GM12878 (cell line): ENCODE results near the gene ABHD2. TPM values are rescaled to one million over a fixed set of nuclear protein-coding genes. Genes with fewer than 3 reads are reported as not detected.

ENCODE experiments used
- ATAC-seq: fragments of 200-7000 bp; cut with Tn5 transposase; 3 replicates; pipeline ENCODE4 v1.9.1; 2020; ENCODE audit warnings: mild to moderate bottlenecking, moderate library complexity
- BruUV-seq: library from RNA; stranded (reverse); fragments of 400-500 nt; replicated peaks from 2 replicates; lab custom pipeline; 2021; lab: Mats Ljungman, UMichigan
- CTCF ChIA-PET: fragments of 300-600 bp; sonication (Branson Sonifier 250); formaldehyde crosslinking; extraction: SDS; loops from one replicate; lab custom pipeline; 2021; ENCODE audit warnings: inconsistent platforms; lab: Yijun Ruan, JAX
- POLR2A ChIA-PET: fragments of 350-600 bp; formaldehyde crosslinking; extraction: SDS; loops from one replicate; lab custom pipeline; 2021; ENCODE audit warnings: inconsistent platforms; lab: Charles Lee
- RAD21 ChIA-PET: fragments of 300-600 bp; sonication (Branson Sonifier 250); formaldehyde crosslinking; loops from one replicate; lab custom pipeline; 2023; ENCODE audit warnings: antibody characterized with exemption; ENCODE audit not compliant: unreplicated experiment; lab: Charles Lee
- SMC1A ChIA-PET: fragments of 300-600 bp; sonication (Branson Sonifier 250); formaldehyde crosslinking; loops from one replicate; lab custom pipeline; 2023; ENCODE audit not compliant: unreplicated experiment, uncharacterized antibody; lab: Charles Lee
- DNase-seq: peaks from one replicate; pipeline ENCODE4 v3.0.0-alpha.2; 2011; ENCODE audit warnings: low read depth, low spot score
- FAIRE-seq: peaks from 3 replicates; lab custom pipeline; 2011; peaks lifted over from hg19 to GRCh38; lab: Jason Lieb, UNC
- H2AFZ ChIP-seq: 2 replicates; pipeline ENCODE4 v1.6.0; 2011; ENCODE audit warnings: low read depth, low read length, control low read depth; ENCODE audit not compliant: control insufficient read depth
- H3K27ac ChIP-seq: 2 replicates; pipeline ENCODE4 v1.5.1; 2011; ENCODE audit warnings: control low read depth; ENCODE audit not compliant: control insufficient read depth, insufficient read depth
- H3K27me3 ChIP-seq, 2 experiments: replicated peaks in 1 of 2; 2 replicates each; pipeline versions ENCODE4 v1.6.0 to v1.6.1; 2011; ENCODE audit warnings: low read length in 1 of 2; ENCODE audit not compliant: control insufficient read depth in 2 of 2, insufficient read depth in 2 of 2
- H3K36me3 ChIP-seq, 2 experiments: 2 replicates each; pipeline ENCODE4 v1.5.1; 2011; ENCODE audit warnings: low read length in 1 of 2; ENCODE audit not compliant: control insufficient read depth in 2 of 2, insufficient read depth in 2 of 2
- H3K4me1 ChIP-seq: 2 replicates; pipeline ENCODE4 v1.6.1; 2011; ENCODE audit warnings: mild to moderate bottlenecking, low read length, moderate library complexity, mixed read lengths; ENCODE audit not compliant: control insufficient read depth, insufficient read depth
- H3K4me2 ChIP-seq: 2 replicates; pipeline ENCODE4 v1.6.0; 2011; ENCODE audit warnings: control low read depth; ENCODE audit not compliant: control insufficient read depth, insufficient read depth
- H3K4me3 ChIP-seq: fragments of 200-600 bp; sonication (generic); 2 replicates; pipeline ENCODE4 v1.5.1; 2016
- H3K79me2 ChIP-seq: 2 replicates; pipeline ENCODE4 v1.6.0; 2011; ENCODE audit warnings: low read length; ENCODE audit not compliant: control insufficient read depth, insufficient read depth
- H3K9ac ChIP-seq: 2 replicates; pipeline ENCODE4 v1.8.0; 2011; ENCODE audit warnings: low read length, control low read depth, mixed read lengths; ENCODE audit not compliant: control insufficient read depth, insufficient read depth
- H3K9me3 ChIP-seq: replicated peaks from 3 replicates; pipeline ENCODE4 v1.5.1; 2011; ENCODE audit warnings: mild to moderate bottlenecking, low read length; ENCODE audit not compliant: control insufficient read depth, insufficient read depth
- H4K20me1 ChIP-seq: 2 replicates; pipeline ENCODE4 v1.6.0; 2011; ENCODE audit not compliant: control insufficient read depth, insufficient read depth
- ATF3 ChIP-seq: IDR thresholded peaks from 2 replicates; pipeline ENCODE4 v1.6.1; 2011; ENCODE audit warnings: low read depth, mild to moderate bottlenecking, low read length, moderate library complexity, borderline replicate concordance; ENCODE audit errors: extremely low read depth
- BHLHE40 ChIP-seq, 2 experiments: fragments of 450-650 bp in 1 of 2; IDR thresholded peaks; 2 replicates each; pipeline ENCODE4 v1.6.1; 2011 to 2017; ENCODE audit warnings: low read depth in 2 of 2, borderline replicate concordance in 1 of 2, improper control_type of control experiment in 1 of 2, low read length in 1 of 2, mild to moderate bottlenecking in 1 of 2
- E4F1 ChIP-seq: fragments of 450-650 bp; IDR thresholded peaks from 2 replicates; pipeline ENCODE4 v1.6.1; 2018; ENCODE audit warnings: borderline replicate concordance, mild to moderate bottlenecking; ENCODE audit not compliant: partially characterized antibody
- HCFC1 ChIP-seq: fragments of 150-350 bp; IDR thresholded peaks from 2 replicates; pipeline ENCODE4 v1.6.1; 2014; ENCODE audit warnings: low read length
- JUNB ChIP-seq: IDR thresholded peaks from 2 replicates; pipeline ENCODE4 v1.6.1; 2016; ENCODE audit warnings: antibody characterized with exemption, mild to moderate bottlenecking
- LARP7 ChIP-seq: fragments of 450-650 bp; IDR thresholded peaks from 2 replicates; pipeline ENCODE4 v1.6.1; 2017; ENCODE audit warnings: mild to moderate bottlenecking
- MYC ChIP-seq: IDR thresholded peaks from 2 replicates; pipeline ENCODE4 v1.6.1; 2011; ENCODE audit warnings: mild to moderate bottlenecking, low read length, moderate library complexity, inconsistent platforms; ENCODE audit not compliant: insufficient read depth, insufficient replicate concordance, insufficient read length, severe bottlenecking
- NFYB ChIP-seq: IDR thresholded peaks from 2 replicates; pipeline ENCODE4 v1.6.1; 2011; ENCODE audit warnings: low read depth, mild to moderate bottlenecking, low read length, improper control_type of control experiment, moderate library complexity; ENCODE audit not compliant: insufficient read depth
- RFX5 ChIP-seq: IDR thresholded peaks from 2 replicates; pipeline ENCODE4 v1.6.1; 2011; ENCODE audit warnings: low read depth, low read length, improper control_type of control experiment
- YY1 ChIP-seq: IDR thresholded peaks from 2 replicates; pipeline ENCODE4 v1.6.1; 2011; ENCODE audit warnings: low read depth, mild to moderate bottlenecking, low read length
- ZNF592 ChIP-seq: fragments of 450-650 bp; IDR thresholded peaks from 2 replicates; pipeline ENCODE4 v1.6.1; 2017; ENCODE audit warnings: mild to moderate bottlenecking, moderate library complexity
- ZZZ3 ChIP-seq: IDR thresholded peaks from 2 replicates; pipeline ENCODE4 v1.6.1; 2011; ENCODE audit warnings: low read depth; ENCODE audit not compliant: control insufficient read depth, insufficient read length
- WGBS: methylation state at CpG from one replicate; pipeline ENCODE4 v1.1.6; 2016; ENCODE audit warnings: low lambda C conversion rate; ENCODE audit not compliant: insufficient replicate concordance, insufficient coverage; ENCODE audit errors: missing lambda C conversion rate; 5-methylcytosine and 5-hydroxymethylcytosine counted together
- in situ Hi-C: fragments of 300-500 bp; cut with MboI; formaldehyde crosslinking; loops from 9 replicates; pipeline ENCODE4 v1.14.3; 2018; ENCODE audit warnings: mixed read lengths
- intact Hi-C: fragments of 100-400 bp; cut with micrococcal nuclease; formaldehyde crosslinking; loops from one replicate; pipeline ENCODE4 v1.14.2; 2022; ENCODE audit not compliant: unreplicated experiment
- polyA plus RNA-seq, 11 experiments: library from polyadenylated mRNA; depleted of rRNA in 4 of 11; unstranded in 6 of 11; stranded (reverse) in 5 of 11; fragments of >200 nt; fragmentation: Nextera tagmentation in 4 of 11; fragmentation: Illumina TruSeq in 1 of 11; extraction: Ambion mirVana in 4 of 11; extraction: Trizol in 1 of 11; gene quantifications; 1 replicate in 1 of 11; 2 replicates in 10 of 11; pipeline versions ENCODE4 v1.2.1 to v1.2.3, GENCODE V29; 2011 to 2016; ENCODE audit warnings: inconsistent platforms in 2 of 11, missing spikeins in 2 of 11, low read depth in 1 of 11
- total RNA-seq, 4 experiments: library from RNA; depleted of rRNA in 3 of 4; stranded (reverse); fragments of >200 nt in 3 of 4; fragmentation: Illumina TruSeq in 1 of 4; extraction: Trizol in 1 of 4; gene quantifications; 2 replicates each; pipeline versions ENCODE4 v1.2.1 to v1.2.3, GENCODE V29; 2013 to 2021

ABHD2 gene
- total and polyA plus RNA-seq, 10 of the 15 experiments (the other 5 are each of a cell fraction or from before 2014, with no cell fraction given), result 1.2 to 33.6 (median 20.4) TPM

GRCh38 chr15:89051875-89052274 is 36.4 kb upstream of the ABHD2 start (continued):
- TF ChIP-seq BHLHE40 (IDR thresholded peaks at IDR 0.05; ENCODE audit: borderline replicate concordance in 1 of 2, low read depth in 2 of 2, low read length in 1 of 2), result no peak
- TF ChIP-seq E4F1, result no peak

GRCh38 chr15:89052474-89052873 is 35.8 kb upstream of the ABHD2 start:
- Histone ChIP-seq H3K27ac (no peak overlapping the region), H3K9me3 (no peaks in the 10 kb centered on the region), H3K9ac (no peak overlapping the region), H3K79me2 (no peaks in the 10 kb centered on the region), H3K36me3 (no peaks in the 10 kb centered on the region), H4K20me1 (no peaks in the 10 kb centered on the region), H3K4me1 (no peaks in the 10 kb centered on the region), H3K4me3 (no peak overlapping the region), H2AFZ (no peak overlapping the region), H3K27me3 (no peaks in the 10 kb centered on the region), H3K4me2 (no peak overlapping the region)
- BruUV-seq, result no TSS peak
- in situ Hi-C loops (no loop called here), intact Hi-C loops (no loop called here)
- RAD21 ChIA-PET, result interaction anchor here (0.6 to 1.5 kb wide), 3 partner anchors 77 to 139 kb away, joined by 3 to 5 read pairs (median 3); no protein-coding TSS in a partner anchor
- 0% methylated on average over 3 of the region's 3 CpGs for WGBS
- DNase-seq, result no peak
- ATAC-seq, result no peak
- no peak for FAIRE-seq
- POLR2A ChIA-PET, result no interaction called here
- CTCF ChIA-PET, result interaction anchor here (0.6 to 13.7 kb wide), 7 partner anchors 28 to 431 kb away, joined by 3 to 339 read pairs (median 4); no protein-coding TSS in a partner anchor
- SMC1A ChIA-PET, result interaction anchor here (0.8 to 2.4 kb wide), 3 partner anchors 77 to 129 kb away, joined by 3 to 7 read pairs (median 4); no protein-coding TSS in a partner anchor
- TF ChIP-seq RFX5 (no peak), ZNF592 (no peak), MYC (no peak), JUNB (no peak), ZZZ3 (no peak), YY1 (no peak), NFYB (no peak), HCFC1 (no peak), LARP7 (no peak), ATF3 (no peak)
